Peyer's patch (tissue), 4 donors: ENCODE data around the gene TNIK. TPM values are rescaled to one million over a fixed set of nuclear protein-coding genes. Genes with fewer than 3 reads are reported as not detected.

Experiments used
- DNase-seq, 3 donors: peaks; one replicate each; pipeline ENCODE4 v3.0.0-alpha.2; 2017 to 2019
- H3K27ac ChIP-seq, 4 donors: fragments of 200-600 bp; sonication (generic); one replicate each; pipeline ENCODE4 v1.5.1; 2016 to 2019
- H3K27me3 ChIP-seq, 2 donors: fragments of 200-600 bp; sonication (generic); one replicate each; pipeline ENCODE4 v1.5.1; 2019
- H3K36me3 ChIP-seq, 3 donors: fragments of 200-600 bp; sonication (generic); one replicate each; pipeline ENCODE4 v1.5.1; 2016 to 2019
- H3K4me1 ChIP-seq, 4 donors: fragments of 200-600 bp; sonication (generic); one replicate each; pipeline ENCODE4 v1.5.1; 2016 to 2019
- H3K4me3 ChIP-seq, 4 donors: fragments of 200-600 bp; sonication (generic); 1 replicate in 3 of 4; 2 replicates in 1 of 4; pipeline ENCODE4 v1.5.1; 2016 to 2019; ENCODE audit warnings: mild to moderate bottlenecking in 1 of 4
- H3K9me3 ChIP-seq, 4 donors: fragments of 200-600 bp; sonication (generic); one replicate each; pipeline ENCODE4 v1.5.1; 2016 to 2019; ENCODE audit warnings: mild to moderate bottlenecking in 1 of 4
- CTCF ChIP-seq, 6 experiments: fragments of 450-650 bp in 4 of 6; fragments of 200-600 bp in 2 of 6; sonication (generic) in 1 of 6; IDR thresholded peaks; one replicate each; pipeline ENCODE4 v1.5.1; 2017 to 2019; ENCODE audit warnings: antibody characterized with exemption in 6 of 6, mild to moderate bottlenecking in 3 of 6, moderate library complexity in 1 of 6
- POLR2A ChIP-seq, 2 donors: fragments of 450-650 bp; IDR thresholded peaks; one replicate each; pipeline ENCODE4 v1.5.1; 2017; ENCODE audit warnings: antibody characterized with exemption in 2 of 2, mild to moderate bottlenecking in 2 of 2, moderate library complexity in 2 of 2
- total RNA-seq, 4 donors: library from RNA; depleted of rRNA; stranded (reverse); fragments of >200 nt; gene quantifications; one replicate each; pipeline ENCODE4 v1.1.0, GENCODE V29; 2016

TNIK gene
- total RNA-seq, 4 donors from 2014 or later = 37.1 to 84.8 (median 74.4) TPM

GRCh38 chr3:171185959-171186358, 274.2 kb downstream of the TNIK start:
- DNase-seq = no peak
- H3K4me3 ChIP-seq = no peak overlapping the region

GRCh38 chr3:171184372-171184771, 275.8 kb downstream of the TNIK start:
- Histone ChIP-seq H3K9me3 (no peaks in the 10 kb centered on the region), H3K27ac (no peak overlapping the region), H3K4me1 (peaks cover 0 to 26% (median 0%) of the 10 kb centered on the region in 4 donors), H3K36me3 (no peaks in the 10 kb centered on the region), H3K27me3 (no peaks in the 10 kb centered on the region), H3K4me3 (no peak overlapping the region)
- TF ChIP-seq POLR2A (IDR thresholded peaks at IDR 0.05) (no peak), CTCF (IDR thresholded peaks at IDR 0.05) (no peak)
- no peak for DNase-seq

More at GRCh38 chr3:171185959-171186358, 274.2 kb downstream of the TNIK start:
- H3K36me3 ChIP-seq = no peaks in the 10 kb centered on the region
- no peak overlapping the region for H3K27ac ChIP-seq
- H3K4me1 ChIP-seq = peaks cover 0 to 26% (median 0%) of the 10 kb centered on the region in 4 donors
- H3K9me3 ChIP-seq = no peaks in the 10 kb centered on the region
- no peaks in the 10 kb centered on the region for H3K27me3 ChIP-seq
- TF ChIP-seq CTCF (IDR thresholded peaks at IDR 0.05) (no peak), POLR2A (IDR thresholded peaks at IDR 0.05) (no peak)

- DNase-seq = peak in 1 of 3 donors; percentile 56
- H3K27ac ChIP-seq = no peak overlapping the region
Observed at GRCh38 chr3:171183042-171183441, 277.2 kb downstream of the TNIK start.

GRCh38 chr3:171181907-171182690, 278.1 kb downstream of the TNIK start:
- peaks cover 0 to 30% (median 0%) of the 10 kb centered on the region in 4 donors for H3K4me1 ChIP-seq
- no peak for DNase-seq

More at GRCh38 chr3:171183042-171183441, 277.2 kb downstream of the TNIK start:
- Histone ChIP-seq H3K4me3 (no peak overlapping the region), H3K36me3 (no peaks in the 10 kb centered on the region), H3K27me3 (no peaks in the 10 kb centered on the region), H3K9me3 (no peaks in the 10 kb centered on the region), H3K4me1 (peaks cover 0 to 29% (median 0%) of the 10 kb centered on the region in 4 donors)
- TF ChIP-seq CTCF (IDR thresholded peaks at IDR 0.05) (peak in 3 of 6 experiments; percentile 65 to 71 (median 68)), POLR2A (IDR thresholded peaks at IDR 0.05) (no peak)

GRCh38 chr3:171178714-171179113, 281.5 kb downstream of the TNIK start:
- no peaks in the 10 kb centered on the region for H3K9me3 ChIP-seq
- TF ChIP-seq POLR2A (IDR thresholded peaks at IDR 0.05) (no peak), CTCF (IDR thresholded peaks at IDR 0.05) (no peak)
- H3K4me3 ChIP-seq = no peak overlapping the region
- no peaks in the 10 kb centered on the region for H3K36me3 ChIP-seq
- no peak for DNase-seq
- H3K4me1 ChIP-seq = peaks cover 0 to 45% (median 6%) of the 10 kb centered on the region in 4 donors
- no peaks in the 10 kb centered on the region for H3K27me3 ChIP-seq
- H3K27ac ChIP-seq = peak overlapping the region in 1 of 4 donors; percentile 40

More at GRCh38 chr3:171181907-171182690, 278.1 kb downstream of the TNIK start:
- Histone ChIP-seq H3K27ac (no peak overlapping the region), H3K9me3 (no peaks in the 10 kb centered on the region), H3K4me3 (no peak overlapping the region), H3K36me3 (no peaks in the 10 kb centered on the region), H3K27me3 (no peaks in the 10 kb centered on the region)
- TF ChIP-seq POLR2A (IDR thresholded peaks at IDR 0.05) (no peak), CTCF (IDR thresholded peaks at IDR 0.05) (no peak)
